IMR-90 (cell line): ENCODE results near the gene MAVS. TPM values are rescaled to one million over a fixed set of nuclear protein-coding genes. Genes with fewer than 3 reads are reported as not detected.

ENCODE experiments used
- ATAC-seq: fragments of 200-7000 bp; cut with Tn5 transposase; 2 replicates; pipeline ENCODE4 v1.9.1; 2020; ENCODE audit warnings: low read depth, mild to moderate bottlenecking, moderate library complexity
- BruUV-seq: library from RNA; stranded (reverse); fragments of 400-500 nt; replicated peaks from 2 replicates; lab custom pipeline; 2021; lab: Mats Ljungman, UMichigan
- CTCF ChIA-PET: fragments of 300-600 bp; formaldehyde crosslinking; extraction: SDS; loops from one replicate; lab custom pipeline; 2021; ENCODE audit warnings: antibody characterized with exemption; lab: Yijun Ruan, JAX
- POLR2A ChIA-PET: fragments of 300-600 bp; sonication (Branson Sonifier 250); formaldehyde crosslinking; loops from one replicate; lab custom pipeline; 2022; ENCODE audit warnings: antibody characterized with exemption; ENCODE audit not compliant: unreplicated experiment; lab: Charles Lee
- DNase-seq: peaks from one replicate; pipeline ENCODE4 v3.0.0; 2013
- H2AFZ ChIP-seq: replicated peaks from 2 replicates; pipeline ENCODE3; 2013; ENCODE audit warnings: low read length, mild to moderate bottlenecking; ENCODE audit not compliant: poor library complexity
- H2AK5ac ChIP-seq: 2 replicates; pipeline ENCODE4 v1.6.1; 2013; ENCODE audit warnings: low read depth, low read length, inconsistent platforms
- H2AK9ac ChIP-seq: replicated peaks from 2 replicates; pipeline ENCODE3; 2013; ENCODE audit warnings: mild to moderate bottlenecking, low read depth, low read length, moderate library complexity; ENCODE audit not compliant: poor library complexity
- H2BK120ac ChIP-seq: 2 replicates; pipeline ENCODE4 v1.6.1; 2013; ENCODE audit warnings: low read depth, low read length, inconsistent platforms
- H2BK15ac ChIP-seq: 3 replicates; pipeline ENCODE4 v1.6.1; 2013; ENCODE audit warnings: low read depth, low read length, inconsistent platforms
- H2BK20ac ChIP-seq: 2 replicates; pipeline ENCODE4 v1.6.1; 2013; ENCODE audit warnings: low read depth, mild to moderate bottlenecking, inconsistent platforms, low read length, moderate library complexity
- H2BK5ac ChIP-seq: 2 replicates; pipeline ENCODE4 v1.6.1; 2013; ENCODE audit warnings: mild to moderate bottlenecking, low read depth, low read length, inconsistent platforms; ENCODE audit not compliant: poor library complexity, severe bottlenecking
- H3K14ac ChIP-seq: replicated peaks from 2 replicates; pipeline ENCODE4 v1.6.1; 2013; ENCODE audit warnings: low read depth, low read length, inconsistent platforms
- H3K18ac ChIP-seq: 2 replicates; pipeline ENCODE4 v1.6.1; 2013; ENCODE audit warnings: low read depth, low read length, control low read depth
- H3K23ac ChIP-seq: 2 replicates; pipeline ENCODE4 v1.6.1; 2013; ENCODE audit warnings: low read depth, low read length, inconsistent platforms
- H3K27ac ChIP-seq: 2 replicates; pipeline ENCODE4 v1.5.1; 2013; ENCODE audit warnings: mild to moderate bottlenecking, control low read depth, low read length; ENCODE audit not compliant: insufficient read depth
- H3K27me3 ChIP-seq: 2 replicates; pipeline ENCODE4 v1.6.1; 2013; ENCODE audit warnings: low read length; ENCODE audit not compliant: control insufficient read depth, insufficient read depth
- H3K36me3 ChIP-seq: 2 replicates; pipeline ENCODE4 v1.6.1; 2013; ENCODE audit warnings: low read length, mixed read lengths; ENCODE audit not compliant: control insufficient read depth, insufficient read depth
- H3K4ac ChIP-seq: 2 replicates; pipeline ENCODE4 v1.6.1; 2013; ENCODE audit warnings: low read depth, low read length, inconsistent platforms
- H3K4me1 ChIP-seq: 2 replicates; pipeline ENCODE4 v1.6.1; 2013; ENCODE audit warnings: low read length, mixed read lengths; ENCODE audit not compliant: control insufficient read depth, insufficient read depth
- H3K4me2 ChIP-seq: 2 replicates; pipeline ENCODE4 v1.6.1; 2013; ENCODE audit warnings: low read depth, mild to moderate bottlenecking, control low read depth, low read length, moderate library complexity
- H3K4me3 ChIP-seq: 2 replicates; pipeline ENCODE4 v1.5.1; 2013; ENCODE audit warnings: low read depth, mild to moderate bottlenecking, control low read depth, low read length, moderate library complexity; ENCODE audit not compliant: insufficient read depth
- H3K56ac ChIP-seq: 2 replicates; pipeline ENCODE4 v1.6.1; 2013; ENCODE audit warnings: low read length, inconsistent platforms; ENCODE audit not compliant: insufficient read depth; ENCODE audit errors: extremely low read depth
- H3K79me1 ChIP-seq, 2 experiments: 2 replicates each; pipeline ENCODE4 v1.6.1; 2013; ENCODE audit warnings: low read length in 2 of 2, inconsistent platforms in 1 of 2, low read depth in 1 of 2
- H3K9ac ChIP-seq: 2 replicates; pipeline ENCODE4 v1.6.1; 2013; ENCODE audit warnings: low read depth, low read length, control low read depth
- H3K9me1 ChIP-seq: 2 replicates; pipeline ENCODE4 v1.6.1; 2013; ENCODE audit warnings: low read length, inconsistent platforms; ENCODE audit not compliant: insufficient read depth
- H3K9me3 ChIP-seq: 2 replicates; pipeline ENCODE4 v1.6.1; 2013; ENCODE audit warnings: low read length; ENCODE audit not compliant: control insufficient read depth, insufficient read depth
- H4K20me1 ChIP-seq: 2 replicates; pipeline ENCODE4 v1.6.1; 2013; ENCODE audit warnings: low read length, inconsistent platforms; ENCODE audit not compliant: insufficient read depth
- H4K5ac ChIP-seq: 2 replicates; pipeline ENCODE4 v1.6.1; 2013; ENCODE audit warnings: mild to moderate bottlenecking, low read depth, low read length, control low read depth
- H4K8ac ChIP-seq, 2 experiments: 2 replicates each; pipeline ENCODE4 v1.6.1; 2013; ENCODE audit warnings: low read depth in 2 of 2, low read length in 2 of 2, control low read depth in 1 of 2, inconsistent platforms in 1 of 2
- H4K91ac ChIP-seq: 2 replicates; pipeline ENCODE4 v1.6.1; 2013; ENCODE audit warnings: low read depth, low read length, inconsistent platforms; ENCODE audit not compliant: insufficient read depth
- CTCF ChIP-seq: conservative IDR thresholded peaks from 2 replicates; pipeline ENCODE4 v1.5.1; 2012; ENCODE audit warnings: mild to moderate bottlenecking, low read depth, low read length, improper control_type of control experiment
- FOS ChIP-seq: fragments of 150-350 bp; IDR thresholded peaks from 2 replicates; pipeline ENCODE4 v1.6.1; 2016; ENCODE audit warnings: low read depth, low read length
- RFX5 ChIP-seq: IDR thresholded peaks from 2 replicates; pipeline ENCODE4 v1.8.0; 2012; ENCODE audit warnings: low read depth, mild to moderate bottlenecking, low read length, moderate library complexity
- WGBS, 2 experiments: methylation state at CpG; one replicate each; pipeline versions ENCODE4 v1.1.5 to v1.1.7; 2013; ENCODE audit warnings: missing lambda C conversion rate in 2 of 2; ENCODE audit not compliant: insufficient read length in 1 of 2; ENCODE audit errors: extremely low coverage in 2 of 2; 5-methylcytosine and 5-hydroxymethylcytosine counted together
- dilution Hi-C: fragments of 300-500 bp; cut with HindIII; formaldehyde crosslinking; loops from one replicate; pipeline ENCODE4 v1.14.3; 2018; ENCODE audit warnings: low sequenced_read_pairs; ENCODE audit not compliant: unreplicated experiment
- in situ Hi-C: fragments of 300-500 bp; cut with MboI; formaldehyde crosslinking; loops from 3 replicates; pipeline ENCODE4 v1.14.3; 2019; ENCODE audit warnings: low sequenced_read_pairs, inconsistent platforms, mixed read lengths
- intact Hi-C: fragments of 100-400 bp; cut with micrococcal nuclease; formaldehyde crosslinking; loops from 2 replicates; pipeline ENCODE4 v1.10.0; 2022
- polyA plus RNA-seq, 3 experiments: library from polyadenylated mRNA; depleted of rRNA; stranded (reverse); fragments of >200 nt; gene quantifications; 2 replicates each; pipeline ENCODE4 v1.2.3, GENCODE V29; 2012; ENCODE audit warnings: low replicate concordance in 1 of 3
- total RNA-seq: library from RNA; depleted of rRNA; stranded (reverse); fragments of >200 nt; gene quantifications from 2 replicates; pipeline ENCODE4 v1.2.3, GENCODE V29; 2012

The MAVS gene
- total and polyA plus RNA-seq, 2 of the 4 experiments (the other 2 are of a cell fraction): 10.4 to 15.6 TPM

DNA sequence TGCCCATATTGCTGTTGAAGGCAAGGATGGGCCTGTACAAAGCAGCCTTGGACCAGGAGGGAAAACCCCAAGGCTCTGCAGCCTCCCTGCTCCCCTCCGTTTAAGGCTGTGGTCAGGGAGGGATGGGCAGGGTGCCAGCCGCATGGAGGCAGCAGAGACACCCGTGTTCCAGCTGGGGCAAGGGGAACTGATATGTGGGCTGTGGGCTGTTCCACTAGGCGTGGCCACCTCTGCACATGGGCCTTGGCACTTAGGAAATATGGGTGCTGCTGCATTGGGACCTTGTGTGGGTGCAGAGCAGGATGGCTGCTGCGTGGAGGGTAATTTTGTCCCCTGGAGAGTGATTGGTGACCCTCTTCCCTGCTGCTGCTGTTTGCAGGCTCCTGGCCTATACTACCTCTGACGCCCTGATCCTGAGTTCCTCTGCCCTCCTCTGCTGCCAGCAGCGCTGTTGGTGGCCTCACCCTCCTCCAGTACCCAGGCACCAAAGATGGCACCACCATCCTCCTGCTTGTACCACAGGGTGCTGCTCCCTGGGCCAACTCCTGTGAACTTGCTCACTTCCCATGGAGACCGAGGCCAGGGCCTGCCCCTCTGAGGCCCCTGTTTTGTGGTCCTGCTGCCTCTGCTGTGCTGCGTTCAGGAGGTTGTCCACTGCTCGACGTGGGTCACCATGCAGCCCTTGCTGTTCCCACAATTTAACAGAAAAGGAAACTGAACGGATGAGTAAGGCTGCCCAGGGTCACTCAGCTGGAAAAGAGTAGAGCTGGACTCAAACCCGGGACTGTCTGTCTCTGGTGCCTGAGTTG is 77.9 kb downstream of the MAVS start:
- no peaks in the 10 kb centered on the region for H3K9me3 ChIP-seq
- H3K4me3 ChIP-seq: no peak overlapping the region
- no peak overlapping the region for H2BK15ac ChIP-seq
- no peak overlapping the region for H2BK20ac ChIP-seq
- H3K18ac ChIP-seq: no peak overlapping the region
- peaks cover 72% of the 10 kb centered on the region for H4K20me1 ChIP-seq
- H3K27ac ChIP-seq: peak overlapping the region; percentile 3; the same call in 1 of the 2 replicates
- H2BK120ac ChIP-seq: no peak overlapping the region
- no peak overlapping the region for H3K56ac ChIP-seq
- no peak overlapping the region for H3K4me2 ChIP-seq
- TF ChIP-seq RFX5: no peak
- no peak for TF ChIP-seq CTCF
- TF ChIP-seq FOS: no peak
- H2AK9ac ChIP-seq: peak overlapping the region; percentile 73
- dilution Hi-C loops (no loop called here), intact Hi-C loops (no loop called here), in situ Hi-C loops (no loop called here)
- BruUV-seq: no TSS peak
- DNase-seq (no peak), ATAC-seq (no peak)
- H2BK5ac ChIP-seq: no peak overlapping the region
- H2AFZ ChIP-seq: no peak overlapping the region
- 66% methylated on average over 9 of the region's 13 CpGs; no CpG with 5 or more reads in 1 of the 2 experiments for WGBS, 2 experiments
- peaks cover 22% of the 10 kb centered on the region for H3K4me1 ChIP-seq
- no peak overlapping the region for H4K8ac ChIP-seq
- CTCF ChIA-PET: no interaction called here
- POLR2A ChIA-PET: no interaction called here
- no peak overlapping the region for H3K4ac ChIP-seq
- H3K36me3 ChIP-seq: peaks cover 33% of the 10 kb centered on the region
- no peak overlapping the region for H4K91ac ChIP-seq
- no peaks in the 10 kb centered on the region for H3K27me3 ChIP-seq
- no peak overlapping the region for H3K14ac ChIP-seq
- peaks cover 23 to 83% of the 10 kb centered on the region in 2 experiments; a peak in 3 of 4 replicates for H3K79me1 ChIP-seq
- H3K9ac ChIP-seq: no peak overlapping the region
- H4K5ac ChIP-seq: no peak overlapping the region
- H3K9me1 ChIP-seq: peaks cover 44% of the 10 kb centered on the region
- H2AK5ac ChIP-seq: no peak overlapping the region
- H3K23ac ChIP-seq: no peak overlapping the region; the same call in 1 of the 2 replicates
